ENCODE data around the gene AFG3L2. TPM values are rescaled to one million over a fixed set of nuclear protein-coding genes. Genes with fewer than 3 reads are reported as not detected.

The AFG3L2 gene
- total and polyA plus RNA-seq, 2 of the 8 experiments (the other 6 are each of a cell fraction or from before 2014, with no cell fraction given), result 29.7 to 84.8 TPM

GRCh38 chr18:12374401-12374800, 2.6 kb downstream of the AFG3L2 start:
- WGBS, 2 experiments (ENCODE audit: extremely low coverage in 1 of 2, insufficient coverage in 1 of 2, insufficient read length in 1 of 2, insufficient replicate concordance in 2 of 2, low coverage in 1 of 2, low lambda C conversion rate in 2 of 2, missing lambda C conversion rate in 1 of 2), result 88% methylated on average over 6 of the region's 6 CpGs; no CpG with 5 or more reads in 1 of the 2 experiments
- H3K9me3 ChIP-seq (ENCODE audit: insufficient read depth in 2 of 2, low read depth in 1 of 2, low read length in 1 of 2), result no peaks in the 10 kb centered on the region
- H3K23me2 ChIP-seq (ENCODE audit: low read depth, low read length), result peaks cover 9% of the 10 kb centered on the region
- H4K8ac ChIP-seq (ENCODE audit: extremely low read depth, insufficient read depth, low read length), result no peak overlapping the region
- no peak overlapping the region for H3K18ac ChIP-seq (ENCODE audit: extremely low read depth, low read length)
- H4K5ac ChIP-seq (ENCODE audit: insufficient read length, low read depth, low read length), result no peak overlapping the region
- H3K36me3 ChIP-seq (ENCODE audit: control insufficient read depth in 2 of 4, insufficient read depth in 4 of 4, low read length in 3 of 4), result peaks cover 0 to 2% (median 0%) of the 10 kb centered on the region in 4 experiments; a peak in 1 of 8 replicates
- peaks cover 41 to 67% of the 10 kb centered on the region in 2 experiments for H3K79me2 ChIP-seq (ENCODE audit: control insufficient read depth in 1 of 2, insufficient read depth in 2 of 2, low read length in 2 of 2)
- no peak overlapping the region for H3K4ac ChIP-seq (replicated peaks; ENCODE audit: insufficient read length, low read depth, low read length)
- TF ChIP-seq JUND (IDR thresholded peaks at IDR 0.05; ENCODE audit: low read length), result no peak
- no peak overlapping the region for H2BK5ac ChIP-seq (ENCODE audit: low read depth, low read length)
- H2BK12ac ChIP-seq (ENCODE audit: low read depth, low read length), result no peak overlapping the region
- H2AFZ ChIP-seq (ENCODE audit: low read length), result no peak overlapping the region
- H3K79me1 ChIP-seq (ENCODE audit: low read depth, low read length), result peaks cover 19% of the 10 kb centered on the region
- peak overlapping the region; percentile 4 to 100; a peak in 1 of 4 replicates for H3K4me2 ChIP-seq (ENCODE audit: insufficient read depth in 1 of 2, low read depth in 2 of 2, low read length in 2 of 2)
- ChIA-PET POLR2A (ENCODE audit: partially characterized antibody) (interaction anchor here (1.9 kb wide), 1 partner anchor 86 kb away, joined by 5 read pairs; no protein-coding TSS in a partner anchor), CTCF (ENCODE audit: partially characterized antibody) (no interaction called here)
- no peak overlapping the region for H2BK120ac ChIP-seq (replicated peaks; ENCODE audit: low read depth, low read length)
- H2BK20ac ChIP-seq (ENCODE audit: low read length), result no peak overlapping the region
- FAIRE-seq (no peak), DNase-seq (ENCODE audit: low read depth in 1 of 2, low spot score in 2 of 2) (no peak)
- H2BK15ac ChIP-seq (ENCODE audit: low read length), result no peak overlapping the region
- no peak overlapping the region for H3K14ac ChIP-seq (ENCODE audit: insufficient read length)
- no peak overlapping the region for H3K4me3 ChIP-seq (ENCODE audit: extremely low read depth in 1 of 4, insufficient read depth in 2 of 4, low read depth in 3 of 4, low read length in 4 of 4)
- no peak overlapping the region for H3K56ac ChIP-seq (replicated peaks; ENCODE audit: insufficient read length, low read depth, low read length)
- H2AK5ac ChIP-seq (ENCODE audit: low read depth, low read length), result no peak overlapping the region
- H3K9ac ChIP-seq (replicated peaks in 1 of 4; ENCODE audit: extremely low read depth in 1 of 4, low read depth in 3 of 4, low read length in 3 of 4), result no peak overlapping the region; a peak in 1 of 7 replicates
- H4K20me1 ChIP-seq (replicated peaks in 1 of 2; ENCODE audit: control insufficient read depth in 1 of 2, insufficient read depth in 2 of 2, low read length in 2 of 2), result peaks cover 12 to 15% of the 10 kb centered on the region in 2 experiments
- peaks cover 3 to 15% (median 7%) of the 10 kb centered on the region in 4 experiments for H3K4me1 ChIP-seq (replicated peaks in 1 of 4; ENCODE audit: control insufficient read depth in 3 of 4, insufficient read depth in 4 of 4, low read length in 3 of 4)
- H3K27me3 ChIP-seq (replicated peaks in 1 of 4; ENCODE audit: control insufficient read depth in 3 of 4, extremely low read depth in 1 of 4, insufficient read depth in 3 of 4, low read length in 3 of 4), result no peaks in the 10 kb centered on the region
- H4K91ac ChIP-seq (replicated peaks; ENCODE audit: insufficient read length, low read length), result no peak overlapping the region
- H3K23ac ChIP-seq (ENCODE audit: insufficient read length), result no peak overlapping the region
- no peak overlapping the region for H3K27ac ChIP-seq (ENCODE audit: low read depth, low read length)

All from H1 (cell line).